HL-60 (cell line): ENCODE measurements around the gene AGO3.

Source experiments
- GABPA ChIP-seq: IDR thresholded peaks from 2 replicates; pipeline ENCODE4 v1.6.1; 2012; ENCODE audit warnings: low read depth
- POLR2AphosphoS5 ChIP-seq: IDR thresholded peaks from 2 replicates; pipeline ENCODE4 v1.6.1; 2012; ENCODE audit warnings: low read depth
- SPI1 ChIP-seq: IDR thresholded peaks from 2 replicates; pipeline ENCODE4 v1.6.1; 2012; ENCODE audit warnings: low read depth, mild to moderate bottlenecking, borderline replicate concordance
- TF ChIP-seq, protein P1 (sequence below): IDR thresholded peaks from one replicate; pipeline ENCODE4 v1.5.1; 2011; ENCODE audit warnings: low read length, control low read depth, inconsistent platforms; ENCODE audit not compliant: insufficient read depth
- TF ChIP-seq, protein P2 (sequence below): IDR thresholded peaks from 2 replicates; pipeline ENCODE4 v1.6.1; 2012; ENCODE audit warnings: low read depth; ENCODE audit not compliant: insufficient replicate concordance

GRCh38 chr1:35927472-35927871 lies 3.4 kb upstream of the AGO3 start:
- TF ChIP-seq, protein P1, sequence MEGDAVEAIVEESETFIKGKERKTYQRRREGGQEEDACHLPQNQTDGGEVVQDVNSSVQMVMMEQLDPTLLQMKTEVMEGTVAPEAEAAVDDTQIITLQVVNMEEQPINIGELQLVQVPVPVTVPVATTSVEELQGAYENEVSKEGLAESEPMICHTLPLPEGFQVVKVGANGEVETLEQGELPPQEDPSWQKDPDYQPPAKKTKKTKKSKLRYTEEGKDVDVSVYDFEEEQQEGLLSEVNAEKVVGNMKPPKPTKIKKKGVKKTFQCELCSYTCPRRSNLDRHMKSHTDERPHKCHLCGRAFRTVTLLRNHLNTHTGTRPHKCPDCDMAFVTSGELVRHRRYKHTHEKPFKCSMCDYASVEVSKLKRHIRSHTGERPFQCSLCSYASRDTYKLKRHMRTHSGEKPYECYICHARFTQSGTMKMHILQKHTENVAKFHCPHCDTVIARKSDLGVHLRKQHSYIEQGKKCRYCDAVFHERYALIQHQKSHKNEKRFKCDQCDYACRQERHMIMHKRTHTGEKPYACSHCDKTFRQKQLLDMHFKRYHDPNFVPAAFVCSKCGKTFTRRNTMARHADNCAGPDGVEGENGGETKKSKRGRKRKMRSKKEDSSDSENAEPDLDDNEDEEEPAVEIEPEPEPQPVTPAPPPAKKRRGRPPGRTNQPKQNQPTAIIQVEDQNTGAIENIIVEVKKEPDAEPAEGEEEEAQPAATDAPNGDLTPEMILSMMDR, result no peak
- TF ChIP-seq, protein P2, sequence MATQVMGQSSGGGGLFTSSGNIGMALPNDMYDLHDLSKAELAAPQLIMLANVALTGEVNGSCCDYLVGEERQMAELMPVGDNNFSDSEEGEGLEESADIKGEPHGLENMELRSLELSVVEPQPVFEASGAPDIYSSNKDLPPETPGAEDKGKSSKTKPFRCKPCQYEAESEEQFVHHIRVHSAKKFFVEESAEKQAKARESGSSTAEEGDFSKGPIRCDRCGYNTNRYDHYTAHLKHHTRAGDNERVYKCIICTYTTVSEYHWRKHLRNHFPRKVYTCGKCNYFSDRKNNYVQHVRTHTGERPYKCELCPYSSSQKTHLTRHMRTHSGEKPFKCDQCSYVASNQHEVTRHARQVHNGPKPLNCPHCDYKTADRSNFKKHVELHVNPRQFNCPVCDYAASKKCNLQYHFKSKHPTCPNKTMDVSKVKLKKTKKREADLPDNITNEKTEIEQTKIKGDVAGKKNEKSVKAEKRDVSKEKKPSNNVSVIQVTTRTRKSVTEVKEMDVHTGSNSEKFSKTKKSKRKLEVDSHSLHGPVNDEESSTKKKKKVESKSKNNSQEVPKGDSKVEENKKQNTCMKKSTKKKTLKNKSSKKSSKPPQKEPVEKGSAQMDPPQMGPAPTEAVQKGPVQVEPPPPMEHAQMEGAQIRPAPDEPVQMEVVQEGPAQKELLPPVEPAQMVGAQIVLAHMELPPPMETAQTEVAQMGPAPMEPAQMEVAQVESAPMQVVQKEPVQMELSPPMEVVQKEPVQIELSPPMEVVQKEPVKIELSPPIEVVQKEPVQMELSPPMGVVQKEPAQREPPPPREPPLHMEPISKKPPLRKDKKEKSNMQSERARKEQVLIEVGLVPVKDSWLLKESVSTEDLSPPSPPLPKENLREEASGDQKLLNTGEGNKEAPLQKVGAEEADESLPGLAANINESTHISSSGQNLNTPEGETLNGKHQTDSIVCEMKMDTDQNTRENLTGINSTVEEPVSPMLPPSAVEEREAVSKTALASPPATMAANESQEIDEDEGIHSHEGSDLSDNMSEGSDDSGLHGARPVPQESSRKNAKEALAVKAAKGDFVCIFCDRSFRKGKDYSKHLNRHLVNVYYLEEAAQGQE, result no peak
- no peak for TF ChIP-seq POLR2AphosphoS5
- no peak for TF ChIP-seq GABPA
- no peak for TF ChIP-seq SPI1
